ENCODE measurements around the gene MIA2. TPM values are rescaled to one million over a fixed set of nuclear protein-coding genes. Genes with fewer than 3 reads are reported as not detected.
"Not testable (repeated sequence)": the region's sequence is repeated elsewhere in the genome, so short reads cannot be mapped to it uniquely, and the experiment has no call there.

MIA2 gene
- total and polyA plus RNA-seq, 4 donors: 39.2 to 106 (median 56.4) TPM

DNA sequence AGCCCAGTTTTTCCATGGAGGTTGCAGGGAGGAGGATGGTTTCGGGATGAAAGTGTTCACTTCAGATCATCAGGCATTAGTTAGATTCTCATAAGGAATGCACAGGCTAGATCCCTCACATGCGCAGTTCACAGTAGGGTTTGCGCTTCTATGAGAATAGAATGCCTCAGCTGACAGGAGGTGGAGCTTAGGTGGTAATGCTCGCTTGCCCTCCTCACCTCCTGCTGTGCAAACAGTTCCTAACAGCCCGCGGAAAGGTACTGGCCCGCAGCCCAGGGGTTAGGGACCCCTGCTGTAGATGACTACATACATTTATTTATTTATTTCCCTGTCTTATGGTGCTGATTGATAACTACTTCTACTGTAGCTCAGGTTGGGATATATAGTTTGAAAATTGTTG lies 105.3 kb downstream of the MIA2 start:
- no peaks in the 10 kb centered on the region for H3K9me3 ChIP-seq (ENCODE audit: control insufficient read depth in 4 of 4, low read length in 3 of 4)
- 60% methylated on average over 7 of the region's 7 CpGs for WGBS
- peak; percentile 65 for DNase-seq (ENCODE audit: low spot score)
- H3K36me3 ChIP-seq (ENCODE audit: control insufficient read depth in 4 of 4, insufficient read depth in 3 of 4, low read depth in 1 of 4, low read length in 3 of 4): peaks cover 2 to 27% (median 19%) of the 10 kb centered on the region in 4 donors
- no peak overlapping the region for H3K9ac ChIP-seq (ENCODE audit: low read depth in 1 of 2, low read length in 2 of 2)
- H3K27me3 ChIP-seq (ENCODE audit: control insufficient read depth in 4 of 4, insufficient read depth in 4 of 4, low read length in 3 of 4): no peaks in the 10 kb centered on the region
- TF ChIP-seq SP1 (IDR thresholded peaks at IDR 0.05) (peak; percentile 7), JUND (IDR thresholded peaks at IDR 0.05) (no peak), RXRA (IDR thresholded peaks at IDR 0.05) (peak in 1 of 2 donors; percentile 29)
- TF ChIP-seq, protein P1, sequence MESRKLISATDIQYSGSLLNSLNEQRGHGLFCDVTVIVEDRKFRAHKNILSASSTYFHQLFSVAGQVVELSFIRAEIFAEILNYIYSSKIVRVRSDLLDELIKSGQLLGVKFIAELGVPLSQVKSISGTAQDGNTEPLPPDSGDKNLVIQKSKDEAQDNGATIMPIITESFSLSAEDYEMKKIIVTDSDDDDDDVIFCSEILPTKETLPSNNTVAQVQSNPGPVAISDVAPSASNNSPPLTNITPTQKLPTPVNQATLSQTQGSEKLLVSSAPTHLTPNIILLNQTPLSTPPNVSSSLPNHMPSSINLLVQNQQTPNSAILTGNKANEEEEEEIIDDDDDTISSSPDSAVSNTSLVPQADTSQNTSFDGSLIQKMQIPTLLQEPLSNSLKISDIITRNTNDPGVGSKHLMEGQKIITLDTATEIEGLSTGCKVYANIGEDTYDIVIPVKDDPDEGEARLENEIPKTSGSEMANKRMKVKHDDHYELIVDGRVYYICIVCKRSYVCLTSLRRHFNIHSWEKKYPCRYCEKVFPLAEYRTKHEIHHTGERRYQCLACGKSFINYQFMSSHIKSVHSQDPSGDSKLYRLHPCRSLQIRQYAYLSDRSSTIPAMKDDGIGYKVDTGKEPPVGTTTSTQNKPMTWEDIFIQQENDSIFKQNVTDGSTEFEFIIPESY (IDR thresholded peaks at IDR 0.05): no peak
- H3K4me1 ChIP-seq (ENCODE audit: control insufficient read depth in 4 of 4, insufficient read depth in 4 of 4, low read length in 3 of 4): peaks cover 0 to 2% (median 0%) of the 10 kb centered on the region in 4 donors
- H3K27ac ChIP-seq (ENCODE audit: low read depth in 1 of 2, low read length in 2 of 2): no peak overlapping the region
- H3K4me3 ChIP-seq (ENCODE audit: low read depth in 1 of 3, low read length in 3 of 3): no peak overlapping the region

DNA sequence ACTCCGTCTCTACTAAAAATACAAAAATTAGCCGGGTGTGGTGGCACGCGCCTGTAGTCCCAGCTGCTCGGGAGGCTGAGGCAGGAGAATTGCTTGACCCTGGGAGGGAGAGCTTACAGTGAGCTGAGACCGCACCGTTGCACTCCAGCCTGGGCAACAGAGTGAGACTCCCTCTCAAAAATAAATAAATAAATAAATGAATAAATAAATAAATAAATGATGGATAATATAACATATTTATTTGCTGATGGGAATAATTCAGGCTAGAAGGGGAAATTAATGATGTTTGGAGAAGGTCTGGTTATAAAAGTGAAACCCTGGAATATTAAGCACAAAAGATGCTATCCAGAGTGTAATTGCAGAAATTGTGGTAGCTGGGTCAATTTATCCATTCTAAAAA lies 107.4 kb downstream of the MIA2 start:
- not testable (repeated sequence) for DNase-seq (ENCODE audit: low spot score); H3K4me1 ChIP-seq (ENCODE audit: control insufficient read depth in 4 of 4, insufficient read depth in 4 of 4, low read length in 3 of 4); H3K9me3 ChIP-seq (ENCODE audit: control insufficient read depth in 4 of 4, low read length in 3 of 4); H3K27ac ChIP-seq (ENCODE audit: low read depth in 1 of 2, low read length in 2 of 2); H3K9ac ChIP-seq (ENCODE audit: low read depth in 1 of 2, low read length in 2 of 2); H3K4me3 ChIP-seq (ENCODE audit: low read depth in 1 of 3, low read length in 3 of 3); H3K27me3 ChIP-seq (ENCODE audit: control insufficient read depth in 4 of 4, insufficient read depth in 4 of 4, low read length in 3 of 4)
- peaks cover 3 to 30% (median 25%) of the 10 kb centered on the region in 4 donors for H3K36me3 ChIP-seq (ENCODE audit: control insufficient read depth in 4 of 4, insufficient read depth in 3 of 4, low read depth in 1 of 4, low read length in 3 of 4)
- WGBS: 98% methylated on average over 7 of the region's 7 CpGs

DNA sequence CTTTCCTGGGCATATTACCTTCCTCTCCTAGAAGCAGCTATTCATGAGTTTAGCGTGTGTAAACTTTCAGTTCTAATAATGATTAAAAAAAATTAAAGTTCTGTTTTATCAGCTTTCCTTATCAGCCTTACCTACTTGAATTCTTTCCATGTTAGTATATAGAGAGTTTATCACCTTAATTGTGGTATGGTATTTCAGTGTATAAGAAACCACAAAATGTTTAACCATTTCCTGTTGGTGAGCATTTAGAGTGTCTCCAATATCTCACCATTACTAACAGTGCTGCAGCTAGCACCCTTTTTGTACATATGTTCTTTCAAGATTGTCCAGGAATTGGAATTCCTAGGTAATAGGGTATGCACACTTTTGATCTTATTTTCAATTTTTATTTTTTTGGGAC lies 109.1 kb downstream of the MIA2 start:
- DNase-seq (ENCODE audit: low spot score): no peak
- Histone ChIP-seq H3K27ac (ENCODE audit: low read depth in 1 of 2, low read length in 2 of 2) (no peak overlapping the region), H3K36me3 (ENCODE audit: control insufficient read depth in 4 of 4, insufficient read depth in 3 of 4, low read depth in 1 of 4, low read length in 3 of 4) (peaks cover 3 to 37% (median 25%) of the 10 kb centered on the region in 4 donors), H3K27me3 (ENCODE audit: control insufficient read depth in 4 of 4, insufficient read depth in 4 of 4, low read length in 3 of 4) (no peaks in the 10 kb centered on the region), H3K4me1 (ENCODE audit: control insufficient read depth in 4 of 4, insufficient read depth in 4 of 4, low read length in 3 of 4) (peaks cover 0 to 2% (median 0%) of the 10 kb centered on the region in 4 donors), H3K9ac (ENCODE audit: low read depth in 1 of 2, low read length in 2 of 2) (no peak overlapping the region), H3K4me3 (ENCODE audit: low read depth in 1 of 3, low read length in 3 of 3) (no peak overlapping the region), H3K9me3 (ENCODE audit: control insufficient read depth in 4 of 4, low read length in 3 of 4) (no peaks in the 10 kb centered on the region)
- WGBS: 39% methylated on average over 1 of the region's 1 CpG
- TF ChIP-seq, protein P1 (IDR thresholded peaks at IDR 0.05): no peak
- TF ChIP-seq RAD21 (IDR thresholded peaks at IDR 0.05): no peak
- TF ChIP-seq FOXA1 (IDR thresholded peaks at IDR 0.05): no peak
- no peak for TF ChIP-seq HNF4A (conservative IDR thresholded peaks at IDR 0.05)
- TF ChIP-seq JUND (IDR thresholded peaks at IDR 0.05): no peak
- TF ChIP-seq, protein P2, sequence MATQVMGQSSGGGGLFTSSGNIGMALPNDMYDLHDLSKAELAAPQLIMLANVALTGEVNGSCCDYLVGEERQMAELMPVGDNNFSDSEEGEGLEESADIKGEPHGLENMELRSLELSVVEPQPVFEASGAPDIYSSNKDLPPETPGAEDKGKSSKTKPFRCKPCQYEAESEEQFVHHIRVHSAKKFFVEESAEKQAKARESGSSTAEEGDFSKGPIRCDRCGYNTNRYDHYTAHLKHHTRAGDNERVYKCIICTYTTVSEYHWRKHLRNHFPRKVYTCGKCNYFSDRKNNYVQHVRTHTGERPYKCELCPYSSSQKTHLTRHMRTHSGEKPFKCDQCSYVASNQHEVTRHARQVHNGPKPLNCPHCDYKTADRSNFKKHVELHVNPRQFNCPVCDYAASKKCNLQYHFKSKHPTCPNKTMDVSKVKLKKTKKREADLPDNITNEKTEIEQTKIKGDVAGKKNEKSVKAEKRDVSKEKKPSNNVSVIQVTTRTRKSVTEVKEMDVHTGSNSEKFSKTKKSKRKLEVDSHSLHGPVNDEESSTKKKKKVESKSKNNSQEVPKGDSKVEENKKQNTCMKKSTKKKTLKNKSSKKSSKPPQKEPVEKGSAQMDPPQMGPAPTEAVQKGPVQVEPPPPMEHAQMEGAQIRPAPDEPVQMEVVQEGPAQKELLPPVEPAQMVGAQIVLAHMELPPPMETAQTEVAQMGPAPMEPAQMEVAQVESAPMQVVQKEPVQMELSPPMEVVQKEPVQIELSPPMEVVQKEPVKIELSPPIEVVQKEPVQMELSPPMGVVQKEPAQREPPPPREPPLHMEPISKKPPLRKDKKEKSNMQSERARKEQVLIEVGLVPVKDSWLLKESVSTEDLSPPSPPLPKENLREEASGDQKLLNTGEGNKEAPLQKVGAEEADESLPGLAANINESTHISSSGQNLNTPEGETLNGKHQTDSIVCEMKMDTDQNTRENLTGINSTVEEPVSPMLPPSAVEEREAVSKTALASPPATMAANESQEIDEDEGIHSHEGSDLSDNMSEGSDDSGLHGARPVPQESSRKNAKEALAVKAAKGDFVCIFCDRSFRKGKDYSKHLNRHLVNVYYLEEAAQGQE (IDR thresholded peaks at IDR 0.05): no peak
- TF ChIP-seq, protein P3, sequence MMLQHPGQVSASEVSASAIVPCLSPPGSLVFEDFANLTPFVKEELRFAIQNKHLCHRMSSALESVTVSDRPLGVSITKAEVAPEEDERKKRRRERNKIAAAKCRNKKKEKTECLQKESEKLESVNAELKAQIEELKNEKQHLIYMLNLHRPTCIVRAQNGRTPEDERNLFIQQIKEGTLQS (IDR thresholded peaks at IDR 0.05): no peak
- TF ChIP-seq, protein P4, sequence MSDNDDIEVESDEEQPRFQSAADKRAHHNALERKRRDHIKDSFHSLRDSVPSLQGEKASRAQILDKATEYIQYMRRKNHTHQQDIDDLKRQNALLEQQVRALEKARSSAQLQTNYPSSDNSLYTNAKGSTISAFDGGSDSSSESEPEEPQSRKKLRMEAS (IDR thresholded peaks at IDR 0.05): no peak
- no peak for TF ChIP-seq NR2F2 (IDR thresholded peaks at IDR 0.05)
- no peak for TF ChIP-seq YY1 (IDR thresholded peaks at IDR 0.05)
- no peak for TF ChIP-seq SP1 (IDR thresholded peaks at IDR 0.05)
- no peak for TF ChIP-seq GABPA (IDR thresholded peaks at IDR 0.05 in 1 of 2, conservative IDR thresholded peaks at IDR 0.05 in 1 of 2)
- TF ChIP-seq, protein P5, sequence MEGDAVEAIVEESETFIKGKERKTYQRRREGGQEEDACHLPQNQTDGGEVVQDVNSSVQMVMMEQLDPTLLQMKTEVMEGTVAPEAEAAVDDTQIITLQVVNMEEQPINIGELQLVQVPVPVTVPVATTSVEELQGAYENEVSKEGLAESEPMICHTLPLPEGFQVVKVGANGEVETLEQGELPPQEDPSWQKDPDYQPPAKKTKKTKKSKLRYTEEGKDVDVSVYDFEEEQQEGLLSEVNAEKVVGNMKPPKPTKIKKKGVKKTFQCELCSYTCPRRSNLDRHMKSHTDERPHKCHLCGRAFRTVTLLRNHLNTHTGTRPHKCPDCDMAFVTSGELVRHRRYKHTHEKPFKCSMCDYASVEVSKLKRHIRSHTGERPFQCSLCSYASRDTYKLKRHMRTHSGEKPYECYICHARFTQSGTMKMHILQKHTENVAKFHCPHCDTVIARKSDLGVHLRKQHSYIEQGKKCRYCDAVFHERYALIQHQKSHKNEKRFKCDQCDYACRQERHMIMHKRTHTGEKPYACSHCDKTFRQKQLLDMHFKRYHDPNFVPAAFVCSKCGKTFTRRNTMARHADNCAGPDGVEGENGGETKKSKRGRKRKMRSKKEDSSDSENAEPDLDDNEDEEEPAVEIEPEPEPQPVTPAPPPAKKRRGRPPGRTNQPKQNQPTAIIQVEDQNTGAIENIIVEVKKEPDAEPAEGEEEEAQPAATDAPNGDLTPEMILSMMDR (IDR thresholded peaks at IDR 0.05; ENCODE audit: low read depth, low read length, missing input control): no peak
- no peak for TF ChIP-seq HNF4G (IDR thresholded peaks at IDR 0.05)

All from liver (tissue), 9 donors.